B cell (primary cell): ENCODE results near the gene CAMK4. TPM values are rescaled to one million over a fixed set of nuclear protein-coding genes. Genes with fewer than 3 reads are reported as not detected.

Source experiments
- ATAC-seq: fragments of 200-7000 bp; cut with Tn5 transposase; one replicate; pipeline ENCODE4 v1.10.0; 2021; ENCODE audit warnings: low read depth, mild to moderate bottlenecking, moderate number of reproducible peaks, moderate library complexity
- CTCF ChIA-PET: fragments of 350-600 bp; sonication (Branson Sonifier 250); formaldehyde crosslinking; loops from one replicate; lab custom pipeline; 2021; ENCODE audit warnings: antibody characterized with exemption, inconsistent platforms; lab: Charles Lee
- POLR2A ChIA-PET: fragments of 350-600 bp; sonication (Branson Sonifier 250); formaldehyde crosslinking; loops from one replicate; lab custom pipeline; 2021; ENCODE audit warnings: antibody characterized with exemption; lab: Charles Lee
- DNase-seq: peaks from one replicate; pipeline ENCODE4 v3.0.0; 2013
- H2AFZ ChIP-seq: 2 replicates; pipeline ENCODE4 v1.6.1; 2012; ENCODE audit warnings: mild to moderate bottlenecking, low read depth, low read length; ENCODE audit not compliant: insufficient read depth, poor library complexity, severe bottlenecking
- H3K27ac ChIP-seq, 2 donors: 1 replicate in 1 of 2; 2 replicates in 1 of 2; pipeline ENCODE4 v1.5.1; 2012 to 2013; ENCODE audit warnings: low read length in 2 of 2, mild to moderate bottlenecking in 2 of 2, moderate library complexity in 1 of 2
- H3K27me3 ChIP-seq, 4 experiments: fragments of 200-600 bp in 1 of 4; sonication (generic) in 1 of 4; replicated peaks in 1 of 4; 1 replicate in 2 of 4; 2 replicates in 2 of 4; pipeline versions ENCODE4 v1.6.1 to v1.7.0; 2013 to 2016; ENCODE audit warnings: low read length in 3 of 4, mild to moderate bottlenecking in 2 of 4, mixed read lengths in 1 of 4, moderate library complexity in 1 of 4; ENCODE audit not compliant: insufficient read depth in 4 of 4, control insufficient read depth in 3 of 4; ENCODE audit errors: control extremely low read depth in 1 of 4
- H3K36me3 ChIP-seq, 2 experiments: replicated peaks in 1 of 2; 1 replicate in 1 of 2; 2 replicates in 1 of 2; pipeline versions ENCODE4 v1.6.1 to v1.7.1; 2013; ENCODE audit warnings: low read length in 1 of 2; ENCODE audit not compliant: insufficient read depth in 2 of 2, control insufficient read depth in 1 of 2; ENCODE audit errors: control extremely low read depth in 1 of 2, extremely low read depth in 1 of 2
- H3K4me1 ChIP-seq, 2 donors: fragments of 200-600 bp in 1 of 2; sonication (generic) in 1 of 2; 1 replicate in 1 of 2; 2 replicates in 1 of 2; pipeline versions ENCODE4 v1.5.1 to v1.6.1; 2013 to 2017; ENCODE audit warnings: low read length in 2 of 2; ENCODE audit not compliant: control insufficient read depth in 2 of 2, insufficient read depth in 2 of 2
- H3K4me2 ChIP-seq: replicated peaks from 2 replicates; pipeline ENCODE3; 2012; ENCODE audit warnings: mild to moderate bottlenecking, low read depth, low read length; ENCODE audit not compliant: poor library complexity, severe bottlenecking
- H3K4me3 ChIP-seq, 5 experiments: fragments of 200-600 bp in 1 of 5; sonication (generic) in 1 of 5; 1 replicate in 3 of 5; 2 replicates in 2 of 5; pipeline versions ENCODE4 v1.5.1 to v1.7.0; 2011 to 2016; ENCODE audit warnings: low read length in 4 of 5, mild to moderate bottlenecking in 4 of 5, low read depth in 2 of 5, control low read depth in 1 of 5, moderate library complexity in 1 of 5; ENCODE audit not compliant: insufficient read depth in 1 of 5; ENCODE audit errors: control extremely low read depth in 1 of 5, extremely low read depth in 1 of 5
- H3K79me2 ChIP-seq: fragments of 200-600 bp; sonication (generic); one replicate; pipeline ENCODE4 v1.6.0; 2016; ENCODE audit warnings: low read length; ENCODE audit not compliant: control insufficient read depth, insufficient read depth
- H3K9ac ChIP-seq: fragments of 200-600 bp; sonication (generic); 2 replicates; pipeline ENCODE4 v1.6.1; 2017; ENCODE audit warnings: mild to moderate bottlenecking, low read length, moderate library complexity
- H3K9me3 ChIP-seq, 3 donors: one replicate each; pipeline versions ENCODE4 v1.6.1 to v1.7.1; 2013; ENCODE audit warnings: low read length in 2 of 3; ENCODE audit not compliant: control insufficient read depth in 2 of 3, insufficient read depth in 1 of 3; ENCODE audit errors: control extremely low read depth in 1 of 3
- H4K20me1 ChIP-seq: 2 replicates; pipeline ENCODE4 v1.6.0; 2012; ENCODE audit warnings: mild to moderate bottlenecking, low read length; ENCODE audit not compliant: insufficient read depth, control insufficient read depth, poor library complexity, severe bottlenecking
- H3K27ac Mint-ChIP-seq: one replicate; pipeline ENCODE4 v1.8.0; 2021; ENCODE audit warnings: mixed read lengths
- H3K27me3 Mint-ChIP-seq: one replicate; pipeline ENCODE4 v1.8.0; 2021; ENCODE audit warnings: mixed read lengths
- H3K4me1 Mint-ChIP-seq: one replicate; pipeline ENCODE4 v1.8.0; 2021; ENCODE audit warnings: mixed read lengths
- H3K4me3 Mint-ChIP-seq: one replicate; pipeline ENCODE4 v1.8.0; 2021; ENCODE audit warnings: mixed read lengths
- H3K9me3 Mint-ChIP-seq: one replicate; pipeline ENCODE4 v1.8.0; 2022; ENCODE audit warnings: mixed read lengths; ENCODE audit not compliant: insufficient read depth
- CTCF ChIP-seq: fragments of 200-600 bp; IDR thresholded peaks from one replicate; pipeline ENCODE4 v1.8.0; 2022; ENCODE audit warnings: antibody characterized with exemption, mild to moderate bottlenecking
- EZH2 ChIP-seq: IDR thresholded peaks from 2 replicates; pipeline ENCODE4 v1.6.1; 2012; ENCODE audit warnings: borderline replicate concordance, low read depth, mild to moderate bottlenecking, moderate library complexity, low read length; ENCODE audit not compliant: insufficient read depth, poor library complexity, severe bottlenecking
- WGBS: methylation state at CpG from one replicate; pipeline ENCODE4 v1.1.5; 2013; ENCODE audit warnings: missing lambda C conversion rate; ENCODE audit not compliant: insufficient coverage; 5-methylcytosine and 5-hydroxymethylcytosine counted together
- intact Hi-C: fragments of 100-400 bp; cut with micrococcal nuclease; formaldehyde crosslinking; loops from one replicate; pipeline ENCODE4 v1.10.0; 2022
- polyA plus RNA-seq: library from polyadenylated mRNA; depleted of rRNA; stranded (reverse); fragments of >200 nt; gene quantifications from 2 replicates; pipeline ENCODE4 v1.2.3, GENCODE V29; 2012
- total RNA-seq, 2 donors: library from RNA; stranded (reverse); fragments of 120-200 nt in 1 of 2; gene quantifications; 1 replicate in 1 of 2; 2 replicates in 1 of 2; pipeline versions ENCODE4 v1.2.3 to v1.2.4, GENCODE V29; 2013 to 2022

Gene CAMK4
- total and polyA plus RNA-seq, 2 donors (not counting 1 experiment from before 2014, with no cell fraction given), result 0.78 to 4.8 TPM

GRCh38 chr5:111511831-111512374 lies 287.7 kb downstream of the CAMK4 start:
- POLR2A ChIA-PET, result interaction anchor here (0.6 to 1.3 kb wide), 2 partner anchors 12 to 20 kb away, joined by 3 to 6 read pairs; no protein-coding TSS in a partner anchor
- peaks cover 18% of the 10 kb centered on the region for H3K79me2 ChIP-seq

More at GRCh38 chr5:111511831-111512374, 287.7 kb downstream of the CAMK4 start:
- Histone ChIP-seq H4K20me1 (no peaks in the 10 kb centered on the region), H3K9me3 (no peaks in the 10 kb centered on the region), H3K36me3 (no peaks in the 10 kb centered on the region), H3K4me1 (peaks cover 10 to 12% of the 10 kb centered on the region in 2 donors), H2AFZ (peak overlapping the region; percentile 85), H3K27ac (peak overlapping the region; percentile 81 to 82), H3K4me2 (peak overlapping the region; percentile 78), H3K27me3 (no peaks in the 10 kb centered on the region), H3K9ac (peak overlapping the region; percentile 86), H3K4me3 (peak overlapping the region; percentile 68 to 96 (median 92))
- ATAC-seq, result peak; percentile 8
- H3K9me3 Mint-ChIP-seq, result no peaks in the 10 kb centered on the region
- TF ChIP-seq CTCF, result no peak
- TF ChIP-seq EZH2, result no peak
- WGBS, result 1% methylated on average over 32 of the region's 32 CpGs
- no peak for DNase-seq
- H3K27ac Mint-ChIP-seq, result peak overlapping the region; percentile 98
- peak overlapping the region; percentile 99 for H3K4me3 Mint-ChIP-seq
- intact Hi-C loops, result loop anchor here (1.0 to 10.0 kb wide), 11 partner anchors 18 to 2001 kb away; partner anchors contain the start of genes DCP2, EPB41L4A, NREP and SLC25A46
- H3K27me3 Mint-ChIP-seq, result no peaks in the 10 kb centered on the region
- H3K4me1 Mint-ChIP-seq, result peaks cover 36% of the 10 kb centered on the region
- CTCF ChIA-PET, result interaction anchor here (0.9 to 5.6 kb wide), 4 partner anchors 8 to 39 kb away, joined by 3 to 33 read pairs (median 4); no protein-coding TSS in a partner anchor
